Measurements from ENCODE around the gene CLPTM1L. TPM values are rescaled to one million over a fixed set of nuclear protein-coding genes. Genes with fewer than 3 reads are reported as not detected.
A peak's percentile ranks its signal among the peaks of the same experiment; 100 is the strongest.

The CLPTM1L gene
- polyA plus RNA-seq, 2 of the 4 experiments (the other 2 are of a cell fraction) = 171 to 173 TPM

DNA sequence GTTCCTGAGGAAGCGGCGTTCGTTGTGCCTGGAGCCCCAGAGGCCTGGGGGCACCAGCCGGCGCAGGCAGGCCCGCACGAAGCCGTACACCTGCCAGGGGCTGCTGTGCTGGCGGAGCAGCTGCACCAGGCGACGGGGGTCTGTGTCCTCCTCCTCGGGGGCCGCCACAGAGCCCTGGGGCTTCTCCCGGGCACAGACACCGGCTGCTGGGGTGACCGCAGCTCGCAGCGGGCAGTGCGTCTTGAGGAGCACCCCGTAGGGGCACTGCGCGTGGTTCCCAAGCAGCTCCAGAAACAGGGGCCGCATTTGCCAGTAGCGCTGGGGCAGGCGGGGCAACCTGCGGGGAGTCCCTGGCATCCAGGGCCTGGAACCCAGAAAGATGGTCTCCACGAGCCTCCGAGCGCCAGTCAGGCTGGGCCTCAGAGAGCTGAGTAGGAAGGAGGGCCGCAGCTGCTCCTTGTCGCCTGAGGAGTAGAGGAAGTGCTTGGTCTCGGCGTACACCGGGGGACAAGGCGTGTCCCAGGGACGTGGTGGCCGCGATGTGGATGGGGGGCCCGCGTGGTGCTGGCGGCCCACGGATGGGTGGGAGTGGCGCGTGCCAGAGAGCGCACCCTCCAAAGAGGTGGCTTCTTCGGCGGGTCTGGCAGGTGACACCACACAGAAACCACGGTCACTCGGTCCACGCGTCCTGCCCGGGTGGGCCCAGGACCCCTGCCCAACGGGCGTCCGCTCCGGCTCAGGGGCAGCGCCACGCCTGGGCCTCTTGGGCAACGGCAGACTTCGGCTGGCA is 51.3 kb downstream of the CLPTM1L start:
- POLR2A ChIA-PET = no interaction called here
- peak overlapping the region; percentile 73; the same call in 1 of the 3 replicates for H3K4me3 ChIP-seq
- ATAC-seq = no peak
- H3K9me3 ChIP-seq = no peaks in the 10 kb centered on the region
- H3K4me1 ChIP-seq = peaks cover 8% of the 10 kb centered on the region; the same call in 1 of the 3 replicates
- peak overlapping the region in 1 of 2 experiments; percentile 89; a peak in 2 of 6 replicates for H3K27ac ChIP-seq
- 93% methylated on average over 30 of the region's 60 CpGs for WGBS (ENCODE audit: missing lambda C conversion rate)
- peak overlapping the region; percentile 99; the same call in 2 of the 3 replicates for H3K4me2 ChIP-seq
- TF ChIP-seq ZC3H11A (IDR thresholded peaks at IDR 0.05) (no peak), FOSL2 (IDR thresholded peaks at IDR 0.05) (no peak), FOSL2 (CRISPR knock-in tag; IDR thresholded peaks at IDR 0.05) (no peak), CBX2 (IDR thresholded peaks at IDR 0.05; ENCODE audit: borderline replicate concordance, low read depth) (no peak), BHLHE40 (IDR thresholded peaks at IDR 0.05; ENCODE audit: low read depth, low read length) (no peak), PHF8 (IDR thresholded peaks at IDR 0.05; ENCODE audit: borderline replicate concordance, low read depth) (no peak)
- TF ChIP-seq, protein P1, sequence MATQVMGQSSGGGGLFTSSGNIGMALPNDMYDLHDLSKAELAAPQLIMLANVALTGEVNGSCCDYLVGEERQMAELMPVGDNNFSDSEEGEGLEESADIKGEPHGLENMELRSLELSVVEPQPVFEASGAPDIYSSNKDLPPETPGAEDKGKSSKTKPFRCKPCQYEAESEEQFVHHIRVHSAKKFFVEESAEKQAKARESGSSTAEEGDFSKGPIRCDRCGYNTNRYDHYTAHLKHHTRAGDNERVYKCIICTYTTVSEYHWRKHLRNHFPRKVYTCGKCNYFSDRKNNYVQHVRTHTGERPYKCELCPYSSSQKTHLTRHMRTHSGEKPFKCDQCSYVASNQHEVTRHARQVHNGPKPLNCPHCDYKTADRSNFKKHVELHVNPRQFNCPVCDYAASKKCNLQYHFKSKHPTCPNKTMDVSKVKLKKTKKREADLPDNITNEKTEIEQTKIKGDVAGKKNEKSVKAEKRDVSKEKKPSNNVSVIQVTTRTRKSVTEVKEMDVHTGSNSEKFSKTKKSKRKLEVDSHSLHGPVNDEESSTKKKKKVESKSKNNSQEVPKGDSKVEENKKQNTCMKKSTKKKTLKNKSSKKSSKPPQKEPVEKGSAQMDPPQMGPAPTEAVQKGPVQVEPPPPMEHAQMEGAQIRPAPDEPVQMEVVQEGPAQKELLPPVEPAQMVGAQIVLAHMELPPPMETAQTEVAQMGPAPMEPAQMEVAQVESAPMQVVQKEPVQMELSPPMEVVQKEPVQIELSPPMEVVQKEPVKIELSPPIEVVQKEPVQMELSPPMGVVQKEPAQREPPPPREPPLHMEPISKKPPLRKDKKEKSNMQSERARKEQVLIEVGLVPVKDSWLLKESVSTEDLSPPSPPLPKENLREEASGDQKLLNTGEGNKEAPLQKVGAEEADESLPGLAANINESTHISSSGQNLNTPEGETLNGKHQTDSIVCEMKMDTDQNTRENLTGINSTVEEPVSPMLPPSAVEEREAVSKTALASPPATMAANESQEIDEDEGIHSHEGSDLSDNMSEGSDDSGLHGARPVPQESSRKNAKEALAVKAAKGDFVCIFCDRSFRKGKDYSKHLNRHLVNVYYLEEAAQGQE (IDR thresholded peaks at IDR 0.05) = no peak
- CTCF ChIA-PET = interaction anchor here (1.5 kb wide), 1 partner anchor 10 kb away, joined by 3 read pairs; no protein-coding TSS in a partner anchor
- DNase-seq (ENCODE audit: low read depth in 1 of 2, low spot score in 1 of 2) = no peak
- FAIRE-seq = no peak

DNA sequence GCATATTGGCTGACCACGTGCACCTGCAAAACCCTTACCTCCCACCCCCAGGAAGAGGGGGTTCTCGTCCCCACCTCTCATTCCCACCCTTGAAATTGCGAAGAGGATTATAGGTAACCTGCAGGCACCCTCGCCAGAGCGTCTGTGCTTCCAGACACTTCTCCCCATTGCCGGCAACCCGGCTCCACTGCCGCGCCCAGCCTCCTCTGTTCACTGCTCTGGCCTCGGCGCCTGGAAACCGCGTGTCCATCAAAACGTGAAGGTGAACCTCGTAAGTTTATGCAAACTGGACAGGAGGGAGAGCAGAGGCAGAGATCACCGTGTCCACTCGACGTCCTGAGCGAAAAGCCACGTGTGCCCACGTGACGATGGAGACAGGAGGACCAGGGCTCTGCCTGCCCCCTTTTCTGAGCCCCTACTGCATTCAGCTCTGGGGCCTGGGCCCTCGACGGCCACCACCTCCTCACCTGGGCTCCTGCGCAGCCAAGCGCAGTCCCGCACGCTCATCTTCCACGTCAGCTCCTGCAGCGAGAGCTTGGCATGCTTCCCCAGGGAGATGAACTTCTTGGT is 52.0 kb downstream of the CLPTM1L start:
- ATAC-seq = no peak
- H3K4me2 ChIP-seq = no peak overlapping the region
- DNase-seq (ENCODE audit: low read depth in 1 of 2, low spot score in 1 of 2) = no peak
- no peaks in the 10 kb centered on the region for H3K9me3 ChIP-seq
- H3K4me1 ChIP-seq = peaks cover 8% of the 10 kb centered on the region; the same call in 1 of the 3 replicates
- ChIA-PET CTCF (interaction anchor here (1.5 kb wide), 1 partner anchor 10 kb away, joined by 3 read pairs; no protein-coding TSS in a partner anchor), POLR2A (no interaction called here)
- H3K4me3 ChIP-seq = no peak overlapping the region
- no peak for TF ChIP-seq HOXA7 (CRISPR knock-in tag; IDR thresholded peaks at IDR 0.05)
- TF ChIP-seq PBX3 (IDR thresholded peaks at IDR 0.05) = no peak
- no peak for TF ChIP-seq GATA3 (IDR thresholded peaks at IDR 0.05; ENCODE audit: borderline replicate concordance)
- no peak for TF ChIP-seq EHF (CRISPR knock-in tag; IDR thresholded peaks at IDR 0.05)
- no peak for TF ChIP-seq JUN (IDR thresholded peaks at IDR 0.05)
- no peak for TF ChIP-seq MYC (IDR thresholded peaks at IDR 0.05; ENCODE audit: borderline replicate concordance, low read length)
- no peak for TF ChIP-seq TP53 (CRISPR knock-in tag; IDR thresholded peaks at IDR 0.05)
- 95% methylated on average over 30 of the region's 30 CpGs for WGBS (ENCODE audit: missing lambda C conversion rate)
- H3K27ac ChIP-seq = no peak overlapping the region
- no peak for FAIRE-seq

DNA sequence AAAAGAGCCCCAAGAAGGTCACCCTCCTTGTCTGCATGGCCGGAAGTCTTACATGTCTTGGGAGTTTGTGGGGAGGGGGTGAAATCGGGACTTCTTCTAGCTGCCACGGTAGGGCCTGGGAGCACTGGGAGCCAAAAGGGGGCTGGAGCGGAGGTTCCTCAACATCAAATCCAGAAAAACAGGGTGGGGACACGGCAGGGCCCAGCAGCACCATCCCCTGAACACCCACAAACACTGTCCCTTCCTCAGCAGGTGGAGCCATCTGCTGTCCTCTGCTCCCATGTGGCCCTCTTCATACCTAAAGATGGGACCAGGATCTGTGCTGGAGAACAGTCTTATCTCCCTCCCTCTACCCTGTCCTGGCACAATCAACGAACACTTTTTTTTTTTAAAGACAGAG is 52.8 kb downstream of the CLPTM1L start:
- Histone ChIP-seq H3K4me3 (no peak overlapping the region), H3K4me2 (no peak overlapping the region), H3K4me1 (peaks cover 8% of the 10 kb centered on the region; the same call in 1 of the 3 replicates), H3K9me3 (no peaks in the 10 kb centered on the region), H3K27ac (no peak overlapping the region)
- FAIRE-seq (no peak), ATAC-seq (no peak), DNase-seq (ENCODE audit: low read depth in 1 of 2, low spot score in 1 of 2) (no peak)
- TF ChIP-seq TFCP2L1 (CRISPR knock-in tag; IDR thresholded peaks at IDR 0.05) (no peak), CHD2 (IDR thresholded peaks at IDR 0.05; ENCODE audit: low read length, partially characterized antibody) (no peak), HOXA7 (CRISPR knock-in tag; IDR thresholded peaks at IDR 0.05) (no peak), ZNF302 (CRISPR knock-in tag; IDR thresholded peaks at IDR 0.05) (no peak), FOXS1 (CRISPR knock-in tag; IDR thresholded peaks at IDR 0.05) (no peak), JUN (IDR thresholded peaks at IDR 0.05) (no peak), RFX5 (IDR thresholded peaks at IDR 0.05) (no peak), FOSB (CRISPR knock-in tag; IDR thresholded peaks at IDR 0.05) (no peak), CBX2 (IDR thresholded peaks at IDR 0.05; ENCODE audit: borderline replicate concordance, low read depth) (no peak), NR3C1 (IDR thresholded peaks at IDR 0.05) (no peak), RARB (CRISPR knock-in tag; IDR thresholded peaks at IDR 0.05) (no peak)
- WGBS (ENCODE audit: missing lambda C conversion rate) = 76% methylated on average over 6 of the region's 6 CpGs
- CTCF ChIA-PET = no interaction called here
- POLR2A ChIA-PET = no interaction called here
